GM18873 (cell line): ENCODE data around the gene ARHGAP40.

Experiments
- ATAC-seq: cut with Tn5 transposase; IDR thresholded peaks from one replicate; pipeline ENCODE4 v1.9.1; 2021; ENCODE audit warnings: mild to moderate bottlenecking, moderate library complexity, moderate number of reproducible peaks; ENCODE audit not compliant: unreplicated experiment, low FRiP score

The ARHGAP40 gene

GRCh38 chr20:38673261-38673660, 71.7 kb downstream of the ARHGAP40 start:
- ATAC-seq = no peak

DNA sequence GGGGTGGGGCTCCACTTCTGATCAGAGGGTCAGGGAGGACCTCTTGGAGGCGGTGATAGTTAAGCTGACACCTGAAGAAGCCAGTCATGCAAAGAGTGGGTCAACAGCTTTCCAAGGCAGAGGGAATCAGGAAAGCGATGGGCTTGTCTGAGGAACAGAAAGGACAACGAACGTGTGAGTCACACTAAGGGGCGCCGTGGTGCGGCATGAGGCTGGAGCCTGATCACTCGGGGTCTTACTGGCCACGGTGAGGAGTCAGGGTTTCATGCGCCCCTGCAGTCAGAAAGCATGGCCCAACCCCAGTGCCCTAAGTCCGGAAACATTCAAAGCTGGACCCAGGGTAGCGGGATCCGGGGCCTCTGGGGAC, 72.1 kb downstream of the ARHGAP40 start:
- no peak for ATAC-seq

DNA sequence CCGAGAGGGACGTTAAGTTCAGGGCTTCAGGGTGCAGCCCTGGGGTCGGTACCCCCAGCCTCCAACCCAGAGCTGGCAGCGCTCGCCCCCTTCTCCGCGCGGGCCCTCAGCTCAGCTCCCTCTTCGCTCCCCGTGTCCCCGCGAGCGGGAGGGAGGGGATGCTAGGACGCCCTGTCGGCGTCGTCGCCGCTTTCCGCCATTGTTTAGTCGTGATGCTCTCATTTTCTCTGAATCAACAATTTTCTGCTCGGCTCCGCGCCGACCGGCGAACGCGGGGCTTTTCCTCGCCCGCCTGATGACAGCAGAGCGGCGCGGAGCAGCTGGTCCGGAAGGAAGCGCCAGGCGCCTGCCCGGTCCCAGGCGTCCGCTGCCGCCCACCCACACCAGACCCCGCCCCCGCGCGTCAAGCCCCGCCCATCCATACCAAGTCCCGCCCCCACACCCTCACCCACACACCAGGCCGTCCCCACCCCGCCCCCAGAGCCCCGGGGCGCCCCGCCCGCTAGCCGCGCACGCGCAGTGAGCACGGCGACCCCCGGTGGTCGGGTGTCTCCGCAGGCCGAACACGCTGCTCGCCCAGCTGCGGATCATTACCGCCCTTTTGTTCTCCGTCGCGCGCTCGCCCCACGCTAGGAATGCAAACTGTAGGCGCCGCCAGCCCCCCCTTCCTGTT, 72.6 kb downstream of the ARHGAP40 start:
- ATAC-seq = no peak

DNA sequence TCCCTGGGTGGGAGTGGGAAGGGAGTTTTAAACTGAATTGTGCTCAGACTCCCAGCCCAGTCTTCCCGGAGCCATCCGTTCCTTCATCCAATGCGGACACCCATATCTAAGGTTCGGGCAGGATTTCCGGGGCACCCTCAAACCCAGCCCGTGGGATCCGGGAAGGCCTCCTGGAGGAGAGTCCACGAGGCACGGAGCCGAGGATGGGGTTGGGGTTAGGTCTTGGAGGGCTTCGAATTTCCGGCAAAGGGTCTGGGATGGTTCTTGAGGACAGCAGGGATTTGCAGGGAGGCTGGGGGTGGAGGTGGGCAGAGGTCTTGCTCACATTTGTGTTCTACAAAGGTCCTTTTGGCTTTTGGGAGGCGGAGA, 73.1 kb downstream of the ARHGAP40 start:
- no peak for ATAC-seq

- no peak for ATAC-seq
Measured at GRCh38 chr20:38676576-38676975, 75.0 kb downstream of the ARHGAP40 start.

DNA sequence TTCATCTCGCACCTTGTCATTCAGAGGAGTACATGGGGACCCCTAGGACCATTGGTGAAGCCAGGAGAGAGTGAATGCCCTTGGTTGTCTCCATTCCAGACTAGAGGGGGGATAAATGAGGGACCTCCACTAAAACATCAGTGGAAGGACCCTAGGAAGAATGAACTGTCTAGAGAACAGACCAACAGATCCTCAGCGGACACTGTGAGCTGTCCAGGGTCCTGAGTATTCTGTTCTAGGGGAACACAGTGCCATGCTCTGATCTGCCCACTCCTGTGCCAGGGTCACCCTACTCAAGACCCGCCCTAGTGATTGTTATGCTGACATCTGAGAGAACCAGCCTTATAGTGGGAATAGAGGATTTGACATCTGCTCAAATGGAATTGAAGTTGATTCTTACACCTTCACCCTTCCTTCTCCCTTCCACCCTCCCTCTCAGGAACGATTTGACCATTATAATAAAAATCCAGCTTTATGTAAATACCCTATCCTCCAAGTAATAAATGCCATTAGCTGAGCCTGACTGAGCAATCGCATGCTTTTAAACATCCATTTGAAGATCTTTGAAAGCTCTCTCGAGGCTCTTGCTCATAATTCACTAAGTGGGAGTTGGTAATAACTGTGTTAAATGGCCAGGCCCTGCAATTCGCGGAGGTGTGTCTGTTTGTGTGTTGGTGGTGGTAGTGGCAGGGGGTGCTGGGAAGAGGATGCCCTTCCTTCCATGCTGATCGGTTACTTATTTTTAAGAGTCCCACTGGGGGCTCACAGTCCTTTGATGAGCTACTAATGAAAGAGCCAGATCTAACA, 79.1 kb downstream of the ARHGAP40 start:
- no peak for ATAC-seq

- no peak for ATAC-seq
Measured at GRCh38 chr20:38685271-38685670, 83.7 kb downstream of the ARHGAP40 start.

DNA sequence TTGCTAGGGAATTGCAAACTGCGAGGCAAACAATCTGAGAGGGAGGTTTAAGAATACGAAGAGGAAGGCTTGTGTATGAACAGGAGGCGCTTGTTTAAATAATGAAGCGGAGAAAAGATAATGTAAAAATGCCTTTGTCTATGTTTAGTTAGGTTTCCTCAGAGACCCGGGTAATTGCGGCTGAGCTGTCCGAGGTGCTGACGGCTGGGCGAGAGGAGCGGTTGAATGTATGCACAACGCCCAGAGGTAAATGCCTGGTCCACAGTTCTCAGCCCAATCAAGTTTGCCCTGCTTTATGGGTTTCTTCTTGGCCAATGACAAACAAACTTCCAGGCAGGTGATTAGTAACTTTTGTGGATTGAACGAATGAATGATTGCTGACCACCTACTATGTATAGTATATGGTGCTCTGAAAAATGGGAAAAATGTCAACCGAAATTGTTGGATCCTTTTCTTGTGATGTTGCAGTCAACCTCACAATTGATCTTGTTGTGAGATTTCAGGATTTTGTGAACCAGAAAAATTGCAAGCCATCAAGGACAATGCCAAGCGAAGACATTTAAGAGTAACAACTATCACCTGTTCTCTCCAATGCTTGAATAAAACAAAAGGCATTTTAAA, 84.4 kb downstream of the ARHGAP40 start:
- ATAC-seq = no peak

- ATAC-seq = no peak
Measured at GRCh38 chr20:38692436-38693411, 91.1 kb downstream of the ARHGAP40 start.

GRCh38 chr20:38697306-38697705, 95.7 kb downstream of the ARHGAP40 start:
- no peak for ATAC-seq

DNA sequence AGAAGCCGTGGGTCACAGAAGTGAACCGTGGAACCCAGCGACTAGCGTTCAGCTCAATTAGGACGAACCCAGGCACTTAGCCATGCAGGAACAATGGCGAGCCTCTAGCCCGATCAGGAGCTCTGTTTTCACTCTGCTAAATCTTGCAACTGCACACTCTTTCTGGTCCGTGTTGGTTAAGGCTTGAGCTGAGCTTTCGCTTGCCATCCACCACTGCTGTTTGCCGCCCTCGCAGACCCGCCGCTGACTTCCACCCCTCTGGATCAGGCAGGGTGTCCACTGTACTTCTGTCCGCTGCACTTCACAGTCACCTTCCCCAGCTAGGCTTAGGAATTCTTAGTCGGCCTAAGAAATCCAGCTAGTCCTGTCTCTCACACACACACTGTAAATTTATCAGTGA, 96.9 kb downstream of the ARHGAP40 start:
- no peak for ATAC-seq

DNA sequence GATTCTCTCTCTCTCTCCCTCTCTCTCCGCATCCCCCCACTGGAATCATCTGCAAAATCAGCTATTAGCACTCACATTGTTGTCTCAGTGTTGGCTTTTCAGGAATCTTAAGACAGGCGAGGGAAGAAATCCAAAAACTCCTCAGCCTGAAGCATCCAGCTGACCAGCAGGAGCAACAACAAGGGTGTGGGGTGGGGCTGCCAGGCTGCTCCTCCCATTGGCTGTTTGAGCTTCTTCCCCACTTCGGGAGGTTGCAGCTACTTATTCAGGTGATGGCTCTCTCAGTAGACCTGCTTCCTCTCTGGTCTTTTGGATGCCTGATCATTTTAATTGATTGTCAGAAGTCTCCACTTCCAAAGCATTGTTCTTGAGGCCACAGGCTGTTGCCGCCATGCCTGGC, 98.5 kb downstream of the ARHGAP40 start:
- no peak for ATAC-seq
